ENCODE data around the gene TGIF1. TPM values are rescaled to one million over a fixed set of nuclear protein-coding genes. Genes with fewer than 3 reads are reported as not detected.

TGIF1 gene
- total RNA-seq, 1 donor from 2014 or later: 441 TPM

DNA sequence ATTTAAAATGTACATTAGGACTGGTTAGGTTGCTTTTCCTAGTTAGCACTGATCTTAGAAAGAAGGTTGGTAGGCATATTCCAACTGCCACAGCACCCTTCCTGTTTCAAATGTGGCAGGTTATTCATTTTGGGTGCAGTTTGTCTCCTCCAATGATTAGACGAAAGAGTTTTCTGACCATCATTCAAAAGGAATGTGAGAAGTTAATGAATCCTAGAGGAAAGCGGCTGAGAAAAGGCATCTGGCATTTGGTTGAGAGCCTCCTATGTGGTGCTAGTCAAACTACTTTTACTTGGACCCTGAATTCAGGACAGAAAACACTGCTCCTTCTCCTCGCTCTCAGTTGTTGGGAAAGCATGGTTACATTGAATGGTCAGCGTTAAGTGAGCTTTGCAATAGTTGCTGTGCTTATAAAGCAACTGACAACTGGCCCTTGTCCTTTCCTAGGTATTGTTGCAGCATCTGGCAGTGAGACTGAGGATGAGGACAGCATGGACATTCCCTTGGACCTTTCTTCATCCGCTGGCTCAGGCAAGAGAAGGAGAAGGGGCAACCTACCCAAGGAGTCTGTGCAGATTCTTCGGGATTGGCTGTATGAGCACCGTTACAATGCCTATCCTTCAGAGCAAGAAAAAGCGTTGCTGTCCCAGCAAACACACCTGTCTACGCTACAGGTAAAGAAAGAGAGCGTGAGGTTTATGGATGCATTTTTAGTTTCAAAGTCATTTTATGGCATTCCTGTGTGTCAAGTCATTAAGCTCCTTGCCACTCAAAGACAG lies 6.1 kb downstream of the TGIF1 start:
- FAIRE-seq (peak; percentile 7), DNase-seq (ENCODE audit: low read depth) (peak; percentile 59)
- Histone ChIP-seq H3K27me3 (ENCODE audit: control insufficient read depth, insufficient read depth, low read length) (no peaks in the 10 kb centered on the region), H3K36me3 (ENCODE audit: control insufficient read depth, insufficient read depth, low read length) (peaks cover 12% of the 10 kb centered on the region), H3K4me3 (ENCODE audit: low read depth, low read length) (no peak overlapping the region)
- TF ChIP-seq, protein P1, sequence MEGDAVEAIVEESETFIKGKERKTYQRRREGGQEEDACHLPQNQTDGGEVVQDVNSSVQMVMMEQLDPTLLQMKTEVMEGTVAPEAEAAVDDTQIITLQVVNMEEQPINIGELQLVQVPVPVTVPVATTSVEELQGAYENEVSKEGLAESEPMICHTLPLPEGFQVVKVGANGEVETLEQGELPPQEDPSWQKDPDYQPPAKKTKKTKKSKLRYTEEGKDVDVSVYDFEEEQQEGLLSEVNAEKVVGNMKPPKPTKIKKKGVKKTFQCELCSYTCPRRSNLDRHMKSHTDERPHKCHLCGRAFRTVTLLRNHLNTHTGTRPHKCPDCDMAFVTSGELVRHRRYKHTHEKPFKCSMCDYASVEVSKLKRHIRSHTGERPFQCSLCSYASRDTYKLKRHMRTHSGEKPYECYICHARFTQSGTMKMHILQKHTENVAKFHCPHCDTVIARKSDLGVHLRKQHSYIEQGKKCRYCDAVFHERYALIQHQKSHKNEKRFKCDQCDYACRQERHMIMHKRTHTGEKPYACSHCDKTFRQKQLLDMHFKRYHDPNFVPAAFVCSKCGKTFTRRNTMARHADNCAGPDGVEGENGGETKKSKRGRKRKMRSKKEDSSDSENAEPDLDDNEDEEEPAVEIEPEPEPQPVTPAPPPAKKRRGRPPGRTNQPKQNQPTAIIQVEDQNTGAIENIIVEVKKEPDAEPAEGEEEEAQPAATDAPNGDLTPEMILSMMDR (IDR thresholded peaks at IDR 0.05; ENCODE audit: insufficient read depth, low read length, severe bottlenecking): no peak

DNA sequence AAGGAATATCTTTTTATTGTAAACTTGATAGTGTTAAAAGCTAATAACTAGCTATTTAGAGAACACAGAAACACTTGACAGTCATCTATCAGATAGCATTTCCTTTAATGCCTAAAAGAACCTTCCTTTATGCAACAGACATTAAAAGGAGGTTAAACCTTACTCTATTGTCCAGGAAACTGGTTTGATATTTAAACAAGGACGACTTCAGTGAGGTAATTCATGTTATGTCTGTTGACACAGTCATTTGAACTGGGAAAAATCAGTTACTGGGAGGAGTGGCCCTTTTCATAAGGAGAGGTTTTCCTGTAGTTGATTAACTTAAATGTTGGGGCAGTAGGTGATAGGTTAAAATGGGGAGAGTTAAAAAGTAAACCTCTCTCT lies 6.7 kb downstream of the TGIF1 start:
- DNase-seq (ENCODE audit: low read depth): peak; percentile 48
- H3K4me3 ChIP-seq (ENCODE audit: low read depth, low read length): no peak overlapping the region
- TF ChIP-seq, protein P1 (IDR thresholded peaks at IDR 0.05; ENCODE audit: insufficient read depth, low read length, severe bottlenecking): no peak
- H3K36me3 ChIP-seq (ENCODE audit: control insufficient read depth, insufficient read depth, low read length): peaks cover 12% of the 10 kb centered on the region
- no peak for FAIRE-seq
- H3K27me3 ChIP-seq (ENCODE audit: control insufficient read depth, insufficient read depth, low read length): no peaks in the 10 kb centered on the region

DNA sequence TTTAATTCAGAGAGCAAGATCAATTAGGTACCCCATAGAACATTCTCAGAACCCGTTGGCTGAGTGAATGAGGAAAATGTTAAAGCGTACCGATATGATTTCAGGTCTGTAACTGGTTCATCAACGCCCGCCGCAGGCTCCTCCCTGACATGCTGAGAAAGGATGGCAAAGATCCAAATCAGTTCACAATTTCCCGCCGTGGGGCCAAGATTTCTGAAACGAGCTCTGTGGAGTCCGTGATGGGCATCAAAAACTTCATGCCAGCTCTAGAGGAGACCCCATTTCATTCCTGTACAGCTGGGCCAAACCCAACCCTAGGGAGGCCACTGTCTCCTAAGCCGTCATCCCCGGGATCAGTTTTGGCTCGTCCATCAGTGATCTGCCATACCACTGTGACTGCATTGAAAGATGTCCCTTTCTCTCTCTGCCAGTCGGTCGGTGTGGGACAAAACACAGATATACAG lies 7.3 kb downstream of the TGIF1 start:
- DNase-seq (ENCODE audit: low read depth) (no peak), FAIRE-seq (no peak)
- TF ChIP-seq, protein P1 (IDR thresholded peaks at IDR 0.05; ENCODE audit: insufficient read depth, low read length, severe bottlenecking): no peak
- H3K36me3 ChIP-seq (ENCODE audit: control insufficient read depth, insufficient read depth, low read length): peaks cover 12% of the 10 kb centered on the region
- no peak overlapping the region for H3K4me3 ChIP-seq (ENCODE audit: low read depth, low read length)
- H3K27me3 ChIP-seq (ENCODE audit: control insufficient read depth, insufficient read depth, low read length): no peaks in the 10 kb centered on the region

DNA sequence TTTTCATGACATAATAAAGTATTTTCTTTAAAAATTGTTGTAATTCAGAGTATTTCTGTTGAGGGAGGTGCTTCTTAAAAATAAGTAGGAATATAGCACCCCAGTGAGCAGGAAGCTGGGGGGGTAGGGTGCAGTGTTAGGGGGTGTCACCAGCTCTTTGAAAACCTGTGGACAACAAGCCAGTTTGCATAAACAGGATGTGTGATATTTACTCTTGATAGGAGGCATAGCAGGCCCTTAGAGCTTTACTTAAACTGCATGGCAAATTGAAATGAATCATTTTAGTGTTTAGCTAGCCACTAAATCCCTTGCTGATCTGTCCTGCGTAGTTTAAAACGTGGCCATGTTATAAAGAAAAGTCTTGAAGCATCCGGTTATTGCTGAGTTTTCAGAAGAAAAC lies 8.4 kb downstream of the TGIF1 start:
- Histone ChIP-seq H3K36me3 (ENCODE audit: control insufficient read depth, insufficient read depth, low read length) (peaks cover 12% of the 10 kb centered on the region), H3K4me3 (ENCODE audit: low read depth, low read length) (no peak overlapping the region), H3K27me3 (ENCODE audit: control insufficient read depth, insufficient read depth, low read length) (no peaks in the 10 kb centered on the region)
- TF ChIP-seq, protein P1 (IDR thresholded peaks at IDR 0.05; ENCODE audit: insufficient read depth, low read length, severe bottlenecking): no peak
- DNase-seq (ENCODE audit: low read depth) (no peak), FAIRE-seq (no peak)

DNA sequence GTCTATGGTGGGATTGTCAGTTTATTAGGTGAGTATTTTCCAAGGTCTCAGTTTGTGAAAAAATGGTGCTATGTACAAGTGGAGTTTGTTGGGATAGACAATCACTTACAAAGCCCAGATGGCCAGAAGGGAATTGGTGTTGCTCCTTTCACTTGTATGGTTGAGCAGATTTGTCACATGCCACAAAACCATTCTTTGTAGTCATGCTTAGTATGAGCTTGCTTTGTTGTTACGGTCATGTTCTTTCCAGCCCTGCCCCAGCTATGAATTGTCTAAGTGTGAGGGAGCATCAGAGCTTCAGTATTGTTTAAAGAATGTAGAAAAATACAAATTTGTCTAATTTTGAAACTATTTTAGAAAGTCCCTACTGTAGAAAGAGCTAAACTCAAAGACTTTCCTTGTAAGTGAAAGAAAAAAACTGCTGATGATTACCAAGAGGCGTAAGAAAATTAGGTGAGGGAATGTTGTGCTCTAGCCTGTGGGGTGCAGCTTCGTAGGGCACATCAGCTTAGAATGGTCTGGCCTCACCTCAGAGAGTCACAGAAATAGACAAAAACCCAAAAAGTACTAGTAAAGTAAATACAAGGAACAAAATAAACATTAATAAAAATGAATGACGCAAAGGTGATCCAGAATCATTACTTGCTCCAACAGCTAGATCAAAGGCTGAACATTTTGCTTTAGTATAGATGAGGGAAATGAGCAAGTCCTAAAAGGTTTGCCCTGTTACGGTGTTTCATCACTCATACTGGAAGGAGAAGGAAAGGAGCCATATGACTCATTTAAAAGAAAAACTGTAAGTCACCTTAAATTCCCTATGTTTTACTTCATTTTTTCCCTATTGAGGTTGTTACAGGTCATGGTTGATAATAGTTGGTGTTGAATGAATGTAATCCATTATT lies 9.2 kb downstream of the TGIF1 start:
- H3K27me3 ChIP-seq (ENCODE audit: control insufficient read depth, insufficient read depth, low read length): no peaks in the 10 kb centered on the region
- TF ChIP-seq, protein P1 (IDR thresholded peaks at IDR 0.05; ENCODE audit: insufficient read depth, low read length, severe bottlenecking): no peak
- FAIRE-seq: no peak
- H3K36me3 ChIP-seq (ENCODE audit: control insufficient read depth, insufficient read depth, low read length): peaks cover 12% of the 10 kb centered on the region
- peak; percentile 87 for DNase-seq (ENCODE audit: low read depth)
- H3K4me3 ChIP-seq (ENCODE audit: low read depth, low read length): no peak overlapping the region

All from bronchial epithelial cell (primary cell).